Liver (tissue), 3 donors: ENCODE data around the gene PLA2G4B.

Experiments used
- CTCF ChIP-seq: fragments of 150-350 bp; IDR thresholded peaks from 2 replicates; pipeline ENCODE4 v1.5.1; 2017; ENCODE audit warnings: improper control_type of control experiment, low read depth, low read length; ENCODE audit not compliant: missing input control
- GABPA ChIP-seq, 2 donors: IDR thresholded peaks in 1 of 2; conservative IDR thresholded peaks in 1 of 2; 2 replicates each; pipeline ENCODE4 v1.6.1; 2016; ENCODE audit warnings: antibody characterized with exemption in 2 of 2, mild to moderate bottlenecking in 1 of 2, moderate library complexity in 1 of 2
- HNF4G ChIP-seq: IDR thresholded peaks from 2 replicates; pipeline ENCODE4 v1.6.1; 2016; ENCODE audit warnings: antibody characterized with exemption
- RAD21 ChIP-seq, 2 donors: IDR thresholded peaks; 2 replicates each; pipeline ENCODE4 v1.6.1; 2016; ENCODE audit warnings: antibody characterized with exemption in 2 of 2, mild to moderate bottlenecking in 2 of 2
- RXRA ChIP-seq, 2 donors: IDR thresholded peaks; 2 replicates each; pipeline ENCODE4 v1.6.1; 2017 to 2018; ENCODE audit warnings: antibody characterized with exemption in 2 of 2, mild to moderate bottlenecking in 1 of 2
- donor health status: healthy.
- donor health status: healthy.

DNA sequence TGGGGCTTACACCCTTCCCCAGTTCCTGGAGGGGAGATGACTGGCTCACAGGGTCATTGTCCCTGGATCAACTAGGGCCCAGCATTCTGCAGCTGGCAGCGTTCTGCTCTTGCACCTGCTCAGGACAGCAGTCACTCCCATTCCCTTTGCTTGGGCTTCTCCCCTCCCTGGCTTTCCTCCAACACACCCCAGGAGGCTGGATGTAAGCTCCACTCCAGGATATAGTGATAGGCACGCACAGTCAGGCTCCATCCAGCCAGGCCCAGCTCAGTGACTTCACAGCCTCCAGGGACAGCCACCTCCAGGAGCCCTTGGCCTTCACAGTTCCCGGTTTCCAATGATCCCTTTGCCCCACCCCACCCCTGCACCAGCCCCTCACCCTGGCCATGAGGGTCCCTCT lies 53.3 kb downstream of the PLA2G4B start:
- no peak for TF ChIP-seq CTCF
- no peak for TF ChIP-seq RXRA (IDR thresholded peaks at IDR 0.05)
- TF ChIP-seq RAD21 (IDR thresholded peaks at IDR 0.05), result no peak
- TF ChIP-seq GABPA (IDR thresholded peaks at IDR 0.05 in 1 of 2, conservative IDR thresholded peaks at IDR 0.05 in 1 of 2), result no peak
- TF ChIP-seq HNF4G, result no peak
